GM19240 (cell line): ENCODE measurements around the gene CEACAM19.
"Not testable (repeated sequence)": the region's sequence is repeated elsewhere in the genome, so short reads cannot be mapped to it uniquely, and the experiment has no call there.

Experiments
- DNase-seq: peaks from one replicate; pipeline ENCODE4 v3.0.0; 2011; ENCODE audit warnings: low spot score; ENCODE audit not compliant: insufficient read length

Gene CEACAM19

DNA sequence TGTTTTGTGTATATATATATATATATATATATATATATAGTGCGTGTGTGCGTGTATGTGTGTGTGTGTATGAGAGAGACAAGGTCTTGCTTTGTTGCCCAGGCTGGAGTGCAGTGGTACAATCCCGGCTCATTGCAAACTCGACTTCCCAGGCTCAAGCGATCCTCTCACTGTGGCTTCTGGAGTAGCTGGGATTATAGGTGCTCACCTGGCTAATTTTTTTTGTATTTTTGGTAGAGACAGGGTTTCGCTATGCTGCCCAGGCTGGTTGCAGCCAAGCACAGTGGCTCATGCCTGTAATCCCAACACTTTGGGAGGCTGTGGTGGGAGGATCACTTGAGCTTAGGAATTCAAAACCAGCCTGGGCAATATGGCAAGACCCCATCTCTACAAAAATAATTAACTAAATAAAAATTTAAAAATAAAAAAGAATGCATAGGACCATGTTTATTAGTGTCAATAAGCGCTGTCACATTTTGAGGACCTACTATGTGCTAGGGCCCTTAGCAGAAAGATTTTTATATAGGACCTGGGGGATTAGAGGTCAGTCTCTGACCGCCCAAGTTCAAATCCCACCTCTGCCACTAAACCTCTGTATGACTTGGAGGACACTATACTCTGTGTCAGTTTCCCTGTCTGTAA is 25.8 kb upstream of the CEACAM19 start:
- DNase-seq, result no peak

DNA sequence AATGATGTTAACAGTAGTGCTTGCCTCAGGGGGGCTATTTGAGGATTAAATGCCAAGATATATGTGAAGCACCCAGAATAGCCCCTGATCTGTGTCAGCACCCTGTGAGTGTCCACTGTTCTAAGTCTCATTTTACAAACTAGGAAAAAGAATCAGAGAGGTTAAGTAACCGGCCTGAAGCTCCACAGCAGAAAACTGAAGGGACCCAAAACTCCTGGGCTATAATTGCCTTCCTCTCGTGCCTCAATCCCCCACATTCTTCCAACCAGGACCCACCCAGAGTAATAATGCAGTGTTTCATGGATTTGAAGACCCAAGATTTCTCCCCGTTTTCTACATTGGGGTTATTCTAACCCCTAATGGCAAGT is 25.2 kb upstream of the CEACAM19 start:
- no peak for DNase-seq

DNA sequence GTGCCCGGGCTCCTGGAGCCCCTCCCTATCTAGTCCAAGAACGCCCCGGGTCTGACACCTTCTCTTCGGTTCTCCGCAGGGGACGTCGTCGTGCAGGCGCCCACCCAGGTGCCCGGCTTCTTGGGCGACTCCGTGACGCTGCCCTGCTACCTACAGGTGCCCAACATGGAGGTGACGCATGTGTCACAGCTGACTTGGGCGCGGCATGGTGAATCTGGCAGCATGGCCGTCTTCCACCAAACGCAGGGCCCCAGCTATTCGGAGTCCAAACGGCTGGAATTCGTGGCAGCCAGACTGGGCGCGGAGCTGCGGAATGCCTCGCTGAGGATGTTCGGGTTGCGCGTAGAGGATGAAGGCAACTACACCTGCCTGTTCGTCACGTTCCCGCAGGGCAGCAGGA is 24.1 kb upstream of the CEACAM19 start:
- DNase-seq, result no peak

GRCh38 chr19:44648631-44649251 is 22.5 kb upstream of the CEACAM19 start:
- DNase-seq, result no peak

DNA sequence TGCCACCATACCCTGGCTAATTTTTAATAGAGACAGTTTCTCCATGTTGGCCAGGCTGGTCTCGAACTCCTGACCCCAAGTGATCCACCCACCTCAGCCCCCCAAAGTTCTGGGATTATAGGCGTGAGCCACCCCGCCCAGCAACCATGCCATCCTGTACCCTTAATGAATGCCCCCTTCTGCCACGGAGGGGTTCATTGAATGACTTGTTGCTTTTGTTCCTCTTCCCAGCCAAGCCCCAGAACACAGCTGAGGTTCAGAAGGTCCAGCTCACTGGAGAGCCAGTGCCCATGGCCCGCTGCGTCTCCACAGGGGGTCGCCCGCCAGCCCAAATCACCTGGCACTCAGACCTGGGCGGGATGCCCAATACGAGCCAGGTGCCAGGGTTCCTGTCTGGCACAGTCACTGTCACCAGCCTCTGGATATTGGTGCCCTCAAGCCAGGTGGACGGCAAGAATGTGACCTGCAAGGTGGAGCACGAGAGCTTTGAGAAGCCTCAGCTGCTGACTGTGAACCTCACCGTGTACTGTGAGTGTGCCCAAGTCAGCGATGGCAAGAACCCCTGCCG is 21.6 kb upstream of the CEACAM19 start:
- no peak for DNase-seq

- no peak for DNase-seq
These were observed 17.9 kb upstream of the CEACAM19 start for GRCh38 chr19:44653343-44653742.

DNA sequence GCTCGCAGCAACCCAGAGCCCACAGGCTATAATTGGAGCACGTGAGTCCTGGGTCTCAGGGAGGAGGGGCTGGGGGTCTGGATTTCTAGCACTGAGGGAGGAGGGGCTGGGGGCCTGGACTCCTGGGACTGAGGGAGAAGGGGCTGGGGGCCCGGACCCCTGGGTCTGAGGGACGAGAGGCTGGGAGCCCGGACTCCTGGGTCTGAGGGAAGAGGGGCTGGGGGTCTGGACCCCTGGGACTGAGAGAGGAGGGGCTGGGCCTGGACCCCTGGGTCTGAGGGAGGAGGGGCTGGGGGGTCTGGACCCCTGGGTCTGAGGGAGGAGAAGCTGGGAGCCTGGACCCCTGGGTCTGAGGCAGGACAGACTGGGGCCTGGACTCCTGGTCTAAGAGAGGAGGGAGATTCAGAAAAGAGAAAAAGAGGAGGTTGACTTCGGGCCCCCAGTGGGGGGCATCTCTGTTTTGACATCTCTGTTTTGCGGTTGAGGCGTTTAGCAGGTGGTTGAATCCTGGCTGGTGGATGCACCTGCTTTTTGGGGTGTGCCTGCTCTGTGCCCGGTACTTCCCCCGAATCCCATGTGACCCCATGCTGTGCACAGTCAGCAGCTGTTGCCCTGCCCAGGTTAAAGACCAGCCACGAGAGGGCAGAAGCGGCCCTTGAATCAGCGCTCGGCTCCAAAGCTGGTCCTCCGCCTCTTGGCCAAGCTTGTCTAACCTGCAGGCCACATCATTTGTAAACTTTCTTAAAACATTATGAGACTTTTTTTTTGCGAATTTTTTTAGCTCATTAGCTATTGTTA is 17.1 kb upstream of the CEACAM19 start:
- peak; percentile 92 for DNase-seq

- DNase-seq, result peak; percentile 79
These were observed 13.9 kb upstream of the CEACAM19 start for GRCh38 chr19:44657211-44657921.

- no peak for DNase-seq
These were observed 13.1 kb upstream of the CEACAM19 start for GRCh38 chr19:44658069-44658733.

- no peak for DNase-seq
These were observed 11.2 kb upstream of the CEACAM19 start for GRCh38 chr19:44660081-44660480.

DNA sequence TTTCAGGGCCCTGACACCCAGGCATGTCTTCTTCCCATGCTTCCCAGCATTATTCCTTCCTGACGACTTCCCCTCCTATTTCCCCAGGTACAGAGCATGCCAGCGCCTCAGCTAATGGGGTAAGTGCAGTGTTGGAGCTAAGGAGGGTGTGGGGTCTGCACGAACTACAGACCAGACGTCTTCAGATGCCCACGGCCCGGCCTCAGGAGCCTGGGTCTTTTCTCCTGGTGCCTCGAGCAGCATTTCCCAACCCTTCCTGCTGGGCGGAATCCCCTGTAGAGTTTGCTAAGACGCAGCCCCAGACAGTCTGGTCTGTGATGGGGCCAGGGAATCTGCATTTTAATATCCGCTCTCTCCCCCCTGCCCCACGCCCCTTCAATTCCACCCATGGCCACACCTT is 10.1 kb upstream of the CEACAM19 start:
- no peak for DNase-seq

DNA sequence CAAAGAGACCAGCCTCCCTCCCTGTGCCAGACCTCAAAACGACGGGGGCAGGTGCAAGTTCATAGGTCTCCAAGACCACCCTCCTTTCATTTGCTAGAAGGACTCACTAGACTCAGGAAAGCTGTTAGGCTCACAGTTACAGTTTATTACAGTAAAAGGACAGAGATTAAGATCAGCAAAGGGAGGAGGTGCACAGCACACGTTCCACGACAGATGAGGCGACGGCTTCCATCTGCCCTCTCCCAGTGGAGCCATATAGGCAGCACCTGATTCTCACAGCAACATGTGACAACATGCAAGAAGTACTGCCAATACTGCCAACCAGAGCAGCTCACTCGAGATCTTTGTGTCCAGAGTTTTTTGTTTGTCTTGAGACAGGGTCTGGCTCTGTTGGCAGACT is 9.4 kb upstream of the CEACAM19 start:
- no peak for DNase-seq

DNA sequence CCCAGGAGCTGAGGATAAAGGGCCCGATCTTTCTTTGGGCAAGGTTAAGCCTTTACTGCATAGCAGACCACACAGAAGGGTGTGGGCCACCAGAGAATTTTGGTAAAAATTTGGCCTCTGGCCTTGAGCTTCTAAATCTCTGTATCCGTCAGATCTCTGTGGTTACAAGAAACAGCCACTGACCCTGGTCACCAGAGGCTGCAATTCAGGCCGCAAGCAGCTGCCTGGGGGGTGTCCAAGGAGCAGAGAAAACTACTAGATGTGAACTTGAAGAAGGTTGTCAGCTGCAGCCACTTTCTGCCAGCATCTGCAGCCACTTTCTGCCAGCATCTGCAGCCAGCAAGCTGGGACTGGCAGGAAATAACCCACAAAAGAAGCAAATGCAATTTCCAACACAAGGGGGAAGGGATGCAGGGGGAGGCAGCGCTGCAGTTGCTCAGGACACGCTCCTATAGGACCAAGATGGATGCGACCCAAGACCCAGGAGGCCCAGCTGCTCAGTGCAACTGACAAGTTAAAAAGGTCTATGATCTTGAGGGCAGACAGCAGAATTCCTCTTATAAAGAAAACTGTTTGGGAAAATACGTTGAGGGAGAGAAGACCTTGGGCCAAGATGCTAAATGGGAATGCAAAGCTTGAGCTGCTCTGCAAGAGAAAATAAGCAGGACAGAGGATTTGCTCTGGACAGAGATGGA is 8.4 kb upstream of the CEACAM19 start:
- DNase-seq, result no peak

- no peak for DNase-seq
These were observed 7.3 kb upstream of the CEACAM19 start for GRCh38 chr19:44663996-44664395.

DNA sequence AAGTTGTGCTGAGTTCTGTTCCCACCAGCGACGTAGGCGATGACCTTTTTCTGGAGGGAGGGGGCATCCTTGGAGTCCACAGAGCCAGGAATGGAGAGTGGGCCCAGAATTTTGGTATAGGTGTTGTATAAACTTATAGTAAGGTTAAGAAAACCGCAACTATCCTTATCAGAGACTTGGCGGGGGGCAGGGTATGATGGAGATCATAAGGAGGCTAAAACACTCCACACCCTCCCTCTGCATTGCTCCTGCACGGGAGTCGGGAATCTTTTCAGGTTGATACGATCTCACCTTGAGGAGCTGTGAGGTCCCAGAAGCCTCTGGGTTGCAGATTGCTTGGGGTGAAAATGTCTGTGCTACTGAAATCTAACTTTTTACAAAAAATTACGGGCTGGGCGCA is 6.3 kb upstream of the CEACAM19 start:
- DNase-seq, result no peak

GRCh38 chr19:44666852-44667556 is 4.3 kb upstream of the CEACAM19 start:
- no peak for DNase-seq

GRCh38 chr19:44668985-44669764 is 2.1 kb upstream of the CEACAM19 start:
- DNase-seq, result no peak

GRCh38 chr19:44670027-44670426 is 1.3 kb upstream of the CEACAM19 start:
- DNase-seq, result not testable (repeated sequence)

GRCh38 chr19:44672226-44672625 is 944 bp downstream of the CEACAM19 start:
- no peak for DNase-seq
